ENCODE measurements around the gene SH3BP2.

- TF ChIP-seq CTCF (IDR thresholded peaks at IDR 0.05): no peak
- no peak for TF ChIP-seq POLR2A (IDR thresholded peaks at IDR 0.05)
Measured at GRCh38 chr4:2860391-2861348, 67.8 kb downstream of the SH3BP2 start.

All from prostate gland (tissue), 2 donors.